H9 (cell line): ENCODE data around the gene PRKACG. TPM values are rescaled to one million over a fixed set of nuclear protein-coding genes. Genes with fewer than 3 reads are reported as not detected.

Experiments used
- DNase-seq: peaks from one replicate; pipeline ENCODE4 v3.0.0-alpha.2; 2017
- H2AFZ ChIP-seq: one replicate; pipeline ENCODE4 v1.6.1; 2013; ENCODE audit warnings: mild to moderate bottlenecking, low read length, control low read depth, moderate library complexity
- H2AK5ac ChIP-seq: 2 replicates; pipeline ENCODE4 v1.6.1; 2013; ENCODE audit warnings: low read length, control low read depth, mixed read lengths; ENCODE audit not compliant: insufficient read length
- H2BK120ac ChIP-seq: one replicate; pipeline ENCODE4 v1.6.1; 2013; ENCODE audit warnings: low read depth, mild to moderate bottlenecking, low read length, control low read depth, inconsistent platforms; ENCODE audit not compliant: poor library complexity, severe bottlenecking
- H2BK12ac ChIP-seq: 2 replicates; pipeline ENCODE4 v1.6.1; 2013; ENCODE audit warnings: low read length, control low read depth, mixed read lengths, low read depth; ENCODE audit not compliant: insufficient read length
- H2BK15ac ChIP-seq: 2 replicates; pipeline ENCODE4 v1.6.1; 2013; ENCODE audit warnings: low read depth, low read length, control low read depth
- H2BK20ac ChIP-seq: one replicate; pipeline ENCODE4 v1.6.1; 2013; ENCODE audit warnings: low read depth, mild to moderate bottlenecking, low read length, control low read depth, inconsistent platforms; ENCODE audit not compliant: poor library complexity, severe bottlenecking
- H2BK5ac ChIP-seq: 2 replicates; pipeline ENCODE4 v1.6.1; 2013; ENCODE audit warnings: low read length, control low read depth, mixed read lengths; ENCODE audit not compliant: insufficient read length
- H3K14ac ChIP-seq: 2 replicates; pipeline ENCODE4 v1.6.1; 2013; ENCODE audit warnings: low read length, control low read depth; ENCODE audit not compliant: insufficient read depth
- H3K18ac ChIP-seq: 2 replicates; pipeline ENCODE4 v1.6.1; 2013; ENCODE audit warnings: low read depth, mild to moderate bottlenecking, mixed read lengths, low read length, control low read depth; ENCODE audit not compliant: insufficient read length
- H3K23ac ChIP-seq: 2 replicates; pipeline ENCODE4 v1.6.1; 2013; ENCODE audit warnings: low read length, control low read depth, mixed read lengths, low read depth; ENCODE audit not compliant: insufficient read length
- H3K23me2 ChIP-seq: 2 replicates; pipeline ENCODE4 v1.6.1; 2013; ENCODE audit warnings: low read depth, mild to moderate bottlenecking, mixed read lengths, low read length, control low read depth; ENCODE audit not compliant: insufficient read length, poor library complexity, severe bottlenecking
- H3K27ac ChIP-seq: 2 replicates; pipeline ENCODE4 v1.5.1; 2013; ENCODE audit warnings: low read length, control low read depth, mixed read lengths, low read depth; ENCODE audit not compliant: insufficient read length
- H3K27me3 ChIP-seq: 2 replicates; pipeline ENCODE4 v1.6.1; 2013; ENCODE audit warnings: low read length, control low read depth, inconsistent platforms; ENCODE audit not compliant: insufficient read depth
- H3K4ac ChIP-seq: 2 replicates; pipeline ENCODE4 v1.6.1; 2013; ENCODE audit warnings: low read depth, mild to moderate bottlenecking, control low read depth, inconsistent platforms, low read length, moderate library complexity
- H3K4me1 ChIP-seq: 2 replicates; pipeline ENCODE4 v1.6.1; 2013; ENCODE audit warnings: low read length, control low read depth, inconsistent platforms; ENCODE audit not compliant: insufficient read depth
- H3K4me2 ChIP-seq: 2 replicates; pipeline ENCODE4 v1.6.1; 2013; ENCODE audit warnings: low read length, control low read depth, mixed read lengths; ENCODE audit not compliant: insufficient read length, insufficient read depth
- H3K56ac ChIP-seq: 2 replicates; pipeline ENCODE4 v1.6.1; 2013; ENCODE audit warnings: low read depth, mild to moderate bottlenecking, mixed read lengths, low read length, control low read depth; ENCODE audit not compliant: insufficient read length
- H3K79me1 ChIP-seq: 2 replicates; pipeline ENCODE4 v1.6.1; 2013; ENCODE audit warnings: low read depth, mild to moderate bottlenecking, moderate library complexity, low read length, control low read depth, inconsistent platforms; ENCODE audit not compliant: insufficient read depth, poor library complexity, severe bottlenecking
- H3K79me2 ChIP-seq: 2 replicates; pipeline ENCODE4 v1.6.1; 2013; ENCODE audit warnings: low read length, control low read depth, inconsistent platforms; ENCODE audit not compliant: insufficient read depth
- H3K9ac ChIP-seq: 2 replicates; pipeline ENCODE4 v1.6.1; 2013; ENCODE audit warnings: low read length, control low read depth, mixed read lengths; ENCODE audit not compliant: insufficient read length; ENCODE audit errors: extremely low read depth
- H3K9me3 ChIP-seq: one replicate; pipeline ENCODE4 v1.6.1; 2013; ENCODE audit warnings: low read depth, low read length, inconsistent platforms; ENCODE audit not compliant: control insufficient read depth
- H3T11ph ChIP-seq: one replicate; pipeline ENCODE4 v1.6.1; 2013; ENCODE audit warnings: mild to moderate bottlenecking, low read length, control low read depth, inconsistent platforms
- H4K20me1 ChIP-seq: one replicate; pipeline ENCODE4 v1.6.1; 2013; ENCODE audit not compliant: control insufficient read depth, insufficient read length, insufficient read depth
- H4K5ac ChIP-seq: 2 replicates; pipeline ENCODE4 v1.6.1; 2013; ENCODE audit warnings: low read depth, mild to moderate bottlenecking, mixed read lengths, low read length, control low read depth; ENCODE audit not compliant: insufficient read length
- H4K8ac ChIP-seq: replicated peaks from 2 replicates; pipeline ENCODE4 v1.6.1; 2013; ENCODE audit warnings: low read length, control low read depth, mixed read lengths, low read depth; ENCODE audit not compliant: insufficient read length
- H4K91ac ChIP-seq: 2 replicates; pipeline ENCODE4 v1.6.1; 2013; ENCODE audit warnings: low read depth, mild to moderate bottlenecking, moderate library complexity, mixed read lengths, low read length, control low read depth; ENCODE audit not compliant: insufficient read length
- H3K27ac Mint-ChIP-seq, 3 experiments: 2 replicates in 2 of 3; 3 replicates in 1 of 3; pipeline ENCODE4 v1.8.0; 2020 to 2021; ENCODE audit warnings: mixed read lengths in 3 of 3, mild to moderate bottlenecking in 1 of 3, moderate library complexity in 1 of 3
- H3K27me3 Mint-ChIP-seq: 2 replicates; pipeline ENCODE4 v1.8.0; 2021; ENCODE audit warnings: low read depth, mild to moderate bottlenecking, moderate library complexity, mixed read lengths
- H3K36me3 Mint-ChIP-seq, 3 experiments: 2 replicates in 2 of 3; 3 replicates in 1 of 3; pipeline ENCODE4 v1.8.0; 2020 to 2021; ENCODE audit warnings: low read depth in 3 of 3, mixed read lengths in 3 of 3; ENCODE audit not compliant: insufficient read depth in 1 of 3
- H3K4me1 Mint-ChIP-seq, 2 experiments: 2 replicates each; pipeline ENCODE4 v1.8.0; 2020; ENCODE audit warnings: mixed read lengths in 2 of 2
- H3K4me3 Mint-ChIP-seq, 2 experiments: 2 replicates in 1 of 2; 3 replicates in 1 of 2; pipeline ENCODE4 v1.8.0; 2020 to 2021; ENCODE audit warnings: mild to moderate bottlenecking in 2 of 2, mixed read lengths in 2 of 2, moderate library complexity in 1 of 2
- H3K9me3 Mint-ChIP-seq, 2 experiments: 2 replicates in 1 of 2; 3 replicates in 1 of 2; pipeline ENCODE4 v1.8.0; 2020; ENCODE audit warnings: mild to moderate bottlenecking in 2 of 2, mixed read lengths in 2 of 2, moderate library complexity in 1 of 2
- WGBS: extraction: QIAGEN DNeasy Blood & Tissue Kit; methylation state at CpG from one replicate; pipeline ENCODE4 v1.1.7; 2013; ENCODE audit warnings: missing lambda C conversion rate, low lambda C conversion rate, mixed read lengths; ENCODE audit not compliant: insufficient read length; ENCODE audit errors: extremely low coverage; 5-methylcytosine and 5-hydroxymethylcytosine counted together
- total RNA-seq: library from RNA; stranded (reverse); gene quantifications from 2 replicates; pipeline ENCODE4 v1.2.1, GENCODE V29; 2021
- TF ChIP-seq, protein P1 (sequence below): fragments of 200-600 bp; sonication (generic); conservative IDR thresholded peaks from 3 replicates; pipeline ENCODE4 v1.8.0; 2021; ENCODE audit warnings: antibody characterized with exemption, mild to moderate bottlenecking

Gene PRKACG
- total RNA-seq, 1 experiment from 2014 or later, result not detected

DNA sequence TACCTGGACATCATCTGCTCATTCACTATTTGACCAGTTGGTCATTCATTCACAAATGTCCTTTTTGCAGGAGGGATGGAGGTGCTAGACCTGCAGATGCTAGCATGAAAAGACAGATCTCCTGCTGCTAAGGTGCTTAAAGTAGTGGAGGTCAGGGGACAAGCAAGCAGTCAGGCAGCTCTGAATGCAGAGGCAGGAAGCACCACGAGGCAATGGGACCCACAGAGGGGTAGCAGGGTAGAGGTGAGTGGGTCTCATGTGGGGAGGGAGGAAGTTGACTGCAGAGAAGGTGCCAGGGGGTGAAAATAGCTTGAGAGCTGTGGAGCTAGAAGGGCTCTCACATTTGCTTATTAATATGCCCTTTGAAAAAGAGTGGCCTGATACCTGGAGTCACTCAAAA lies 46.9 kb upstream of the PRKACG start:
- Histone ChIP-seq H3K9me3 (no peaks in the 10 kb centered on the region), H3K4me1 (peaks cover 10% of the 10 kb centered on the region; the same call in 1 of the 2 replicates), H3K79me1 (no peaks in the 10 kb centered on the region), H3T11ph (no peak overlapping the region), H3K14ac (no peak overlapping the region), H3K79me2 (no peaks in the 10 kb centered on the region), H3K27ac (no peak overlapping the region), H2BK5ac (no peak overlapping the region), H4K5ac (no peak overlapping the region), H3K9ac (no peak overlapping the region), H4K20me1 (no peaks in the 10 kb centered on the region), H2BK120ac (no peak overlapping the region), H3K18ac (no peak overlapping the region), H3K23ac (no peak overlapping the region), H3K4ac (no peak overlapping the region), H3K23me2 (no peaks in the 10 kb centered on the region), H2AK5ac (no peak overlapping the region), H3K56ac (no peak overlapping the region), H3K4me2 (no peak overlapping the region), H2BK20ac (no peak overlapping the region), H2BK12ac (no peak overlapping the region), H2BK15ac (no peak overlapping the region), H4K91ac (no peak overlapping the region), H4K8ac (no peak overlapping the region), H2AFZ (no peak overlapping the region), H3K27me3 (no peaks in the 10 kb centered on the region)
- TF ChIP-seq, protein P1, sequence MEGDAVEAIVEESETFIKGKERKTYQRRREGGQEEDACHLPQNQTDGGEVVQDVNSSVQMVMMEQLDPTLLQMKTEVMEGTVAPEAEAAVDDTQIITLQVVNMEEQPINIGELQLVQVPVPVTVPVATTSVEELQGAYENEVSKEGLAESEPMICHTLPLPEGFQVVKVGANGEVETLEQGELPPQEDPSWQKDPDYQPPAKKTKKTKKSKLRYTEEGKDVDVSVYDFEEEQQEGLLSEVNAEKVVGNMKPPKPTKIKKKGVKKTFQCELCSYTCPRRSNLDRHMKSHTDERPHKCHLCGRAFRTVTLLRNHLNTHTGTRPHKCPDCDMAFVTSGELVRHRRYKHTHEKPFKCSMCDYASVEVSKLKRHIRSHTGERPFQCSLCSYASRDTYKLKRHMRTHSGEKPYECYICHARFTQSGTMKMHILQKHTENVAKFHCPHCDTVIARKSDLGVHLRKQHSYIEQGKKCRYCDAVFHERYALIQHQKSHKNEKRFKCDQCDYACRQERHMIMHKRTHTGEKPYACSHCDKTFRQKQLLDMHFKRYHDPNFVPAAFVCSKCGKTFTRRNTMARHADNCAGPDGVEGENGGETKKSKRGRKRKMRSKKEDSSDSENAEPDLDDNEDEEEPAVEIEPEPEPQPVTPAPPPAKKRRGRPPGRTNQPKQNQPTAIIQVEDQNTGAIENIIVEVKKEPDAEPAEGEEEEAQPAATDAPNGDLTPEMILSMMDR, result no peak
- WGBS, result no CpG with 5 or more reads among the region's 1 CpG
- Mint-ChIP-seq H3K27me3 (no peaks in the 10 kb centered on the region), H3K4me3 (no peak overlapping the region), H3K27ac (peak overlapping the region in 2 of 3 experiments; percentile 8 to 86; a peak in 3 of 7 replicates), H3K9me3 (no peaks in the 10 kb centered on the region), H3K36me3 (peaks cover 26 to 49% (median 38%) of the 10 kb centered on the region in 3 experiments), H3K4me1 (peaks cover 26% of the 10 kb centered on the region in 2 experiments)
- no peak for DNase-seq
